SJCRH30 (cell line): ENCODE results near the gene SLC12A3. TPM values are rescaled to one million over a fixed set of nuclear protein-coding genes. Genes with fewer than 3 reads are reported as not detected.

ENCODE experiments used
- DNase-seq, 2 experiments: peaks; one replicate each; pipeline ENCODE4 v3.0.0-alpha.2; 2015 to 2020
- H3K27ac ChIP-seq: fragments of 250-450 bp; sonication (Bioruptor Pico); 2 replicates; pipeline ENCODE4 v1.5.1; 2020; ENCODE audit warnings: mild to moderate bottlenecking, moderate library complexity
- H3K27me3 ChIP-seq: fragments of 250-450 bp; sonication (Bioruptor Pico); 2 replicates; pipeline ENCODE4 v1.5.1; 2020; ENCODE audit warnings: mild to moderate bottlenecking, moderate library complexity
- H3K36me3 ChIP-seq: fragments of 250-450 bp; sonication (Bioruptor Pico); 2 replicates; pipeline ENCODE4 v1.5.1; 2020; ENCODE audit warnings: mild to moderate bottlenecking, moderate library complexity
- H3K4me1 ChIP-seq: fragments of 250-450 bp; sonication (Bioruptor Pico); 2 replicates; pipeline ENCODE4 v1.5.1; 2020; ENCODE audit warnings: mild to moderate bottlenecking, moderate library complexity
- H3K4me3 ChIP-seq: fragments of 250-450 bp; sonication (Bioruptor Pico); 2 replicates; pipeline ENCODE4 v1.5.1; 2020; ENCODE audit warnings: mild to moderate bottlenecking, moderate library complexity
- H3K9me3 ChIP-seq: fragments of 250-450 bp; sonication (Bioruptor Pico); replicated peaks from 2 replicates; pipeline ENCODE4 v1.5.1; 2020; ENCODE audit warnings: mild to moderate bottlenecking, moderate library complexity
- total RNA-seq: library from RNA; depleted of rRNA; stranded (reverse); fragments of >200 nt; shearing (Covaris generic); gene quantifications from 2 replicates; pipeline ENCODE4 v1.2.3, GENCODE V29; 2014

SLC12A3 gene
- total RNA-seq, 1 experiment from 2014 or later, result not detected

- H3K36me3 ChIP-seq, result peaks cover 78% of the 10 kb centered on the region
- H3K27me3 ChIP-seq, result no peaks in the 10 kb centered on the region
- DNase-seq, result no peak
- no peak overlapping the region for H3K27ac ChIP-seq
- H3K9me3 ChIP-seq, result no peaks in the 10 kb centered on the region
- no peak overlapping the region for H3K4me3 ChIP-seq
- no peaks in the 10 kb centered on the region for H3K4me1 ChIP-seq
Measured at GRCh38 chr16:56838622-56839337, 26.2 kb upstream of the SLC12A3 start.

- no peak overlapping the region for H3K4me3 ChIP-seq
- no peaks in the 10 kb centered on the region for H3K9me3 ChIP-seq
- H3K27ac ChIP-seq, result no peak overlapping the region
- peaks cover 78% of the 10 kb centered on the region for H3K36me3 ChIP-seq
- no peaks in the 10 kb centered on the region for H3K4me1 ChIP-seq
- no peaks in the 10 kb centered on the region for H3K27me3 ChIP-seq
- no peak for DNase-seq
Measured at GRCh38 chr16:56841233-56841632, 23.8 kb upstream of the SLC12A3 start.

DNA sequence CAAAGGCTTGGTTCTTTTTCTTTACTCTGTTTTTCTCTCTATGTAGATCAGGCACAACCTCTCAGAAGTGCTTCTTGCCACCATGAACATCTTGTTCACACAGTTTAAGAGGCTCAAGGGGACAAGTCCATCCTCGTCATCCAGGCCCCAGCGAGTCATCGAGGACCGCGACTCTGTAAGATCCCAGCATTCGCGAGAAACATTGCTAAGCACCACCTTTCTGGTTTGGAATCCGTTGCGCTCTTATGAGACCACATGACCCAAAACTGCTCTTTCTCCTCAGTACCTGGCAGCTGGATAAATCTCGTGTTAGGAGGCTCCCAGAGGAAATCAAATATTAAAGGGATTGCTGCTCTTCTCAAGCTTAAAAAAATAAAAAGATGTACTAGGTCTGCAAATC, 23.3 kb upstream of the SLC12A3 start:
- Histone ChIP-seq H3K4me3 (no peak overlapping the region), H3K36me3 (peaks cover 74% of the 10 kb centered on the region), H3K27me3 (no peaks in the 10 kb centered on the region), H3K4me1 (no peaks in the 10 kb centered on the region), H3K9me3 (no peaks in the 10 kb centered on the region), H3K27ac (no peak overlapping the region)
- DNase-seq, result no peak

GRCh38 chr16:56842133-56842532, 22.9 kb upstream of the SLC12A3 start:
- Histone ChIP-seq H3K27ac (no peak overlapping the region), H3K9me3 (no peaks in the 10 kb centered on the region), H3K27me3 (no peaks in the 10 kb centered on the region), H3K36me3 (peaks cover 69% of the 10 kb centered on the region), H3K4me1 (no peaks in the 10 kb centered on the region), H3K4me3 (no peak overlapping the region)
- DNase-seq, result no peak

DNA sequence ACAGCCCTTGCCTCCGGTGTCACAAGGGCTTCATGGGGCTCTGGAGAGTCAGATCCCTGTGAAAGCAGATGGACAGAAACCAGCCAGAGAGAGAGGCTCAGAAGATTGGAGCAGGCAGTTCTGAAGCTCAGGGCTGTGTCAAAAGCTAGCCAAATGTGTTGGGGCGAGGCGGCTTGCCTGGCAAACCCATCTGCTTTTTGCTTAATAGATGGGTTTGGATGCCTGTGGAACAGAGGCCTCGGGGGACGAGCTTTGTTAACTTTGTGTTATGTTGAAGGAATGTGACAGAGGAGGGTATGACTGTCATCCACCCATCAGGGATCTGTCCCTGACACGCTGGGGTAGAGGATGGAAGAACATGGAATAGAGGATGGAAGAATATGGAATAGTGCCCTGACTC, 21.0 kb upstream of the SLC12A3 start:
- Histone ChIP-seq H3K4me3 (no peak overlapping the region), H3K36me3 (peaks cover 55% of the 10 kb centered on the region), H3K9me3 (no peaks in the 10 kb centered on the region), H3K27ac (no peak overlapping the region), H3K4me1 (peaks cover 12% of the 10 kb centered on the region), H3K27me3 (no peaks in the 10 kb centered on the region)
- DNase-seq, result no peak

DNA sequence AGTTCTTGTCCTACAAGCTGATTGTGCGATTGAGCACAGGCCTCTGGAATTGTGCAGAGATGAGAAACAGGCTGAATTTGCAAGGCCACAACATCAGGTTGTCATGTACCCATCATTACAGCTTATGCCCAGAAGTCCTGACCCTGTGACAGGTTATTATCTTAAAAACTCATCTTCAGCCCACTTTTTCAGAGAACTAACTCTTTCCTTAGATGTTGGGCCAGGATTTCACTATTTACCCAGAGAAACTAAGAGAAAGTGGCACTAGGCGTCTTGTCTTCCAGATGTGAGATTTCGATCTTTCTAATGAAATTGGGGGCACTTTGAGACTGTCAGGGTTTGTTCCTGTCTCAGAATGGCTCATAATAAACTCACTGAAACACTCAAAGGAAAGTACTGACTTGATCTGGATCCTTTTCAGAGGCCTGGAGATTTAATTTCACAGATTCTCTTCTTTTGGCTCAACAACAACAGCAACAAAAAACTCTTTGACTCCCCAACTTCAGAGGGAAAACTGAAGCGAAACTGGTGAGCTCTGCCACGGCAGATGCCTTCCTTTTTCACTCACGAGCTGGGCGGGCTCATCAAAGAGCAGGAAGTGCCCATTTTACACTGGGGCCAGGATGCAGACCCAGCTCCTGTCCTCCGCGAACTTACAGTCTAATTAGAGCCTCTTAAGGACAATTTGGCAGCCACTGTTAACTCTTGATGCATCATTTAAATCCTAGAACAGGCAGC, 17.7 kb upstream of the SLC12A3 start:
- no peak overlapping the region for H3K4me3 ChIP-seq
- no peaks in the 10 kb centered on the region for H3K9me3 ChIP-seq
- H3K4me1 ChIP-seq, result peaks cover 36% of the 10 kb centered on the region
- no peak overlapping the region for H3K27ac ChIP-seq
- peaks cover 28% of the 10 kb centered on the region for H3K36me3 ChIP-seq
- no peaks in the 10 kb centered on the region for H3K27me3 ChIP-seq
- DNase-seq, result no peak

- no peaks in the 10 kb centered on the region for H3K9me3 ChIP-seq
- no peaks in the 10 kb centered on the region for H3K27me3 ChIP-seq
- DNase-seq, result no peak
- H3K4me3 ChIP-seq, result no peak overlapping the region
- peaks cover 36% of the 10 kb centered on the region for H3K4me1 ChIP-seq
- H3K27ac ChIP-seq, result peak overlapping the region; percentile 3; the same call in 1 of the 2 replicates
- peaks cover 23% of the 10 kb centered on the region for H3K36me3 ChIP-seq
Measured at GRCh38 chr16:56848029-56848936, 16.7 kb upstream of the SLC12A3 start.

DNA sequence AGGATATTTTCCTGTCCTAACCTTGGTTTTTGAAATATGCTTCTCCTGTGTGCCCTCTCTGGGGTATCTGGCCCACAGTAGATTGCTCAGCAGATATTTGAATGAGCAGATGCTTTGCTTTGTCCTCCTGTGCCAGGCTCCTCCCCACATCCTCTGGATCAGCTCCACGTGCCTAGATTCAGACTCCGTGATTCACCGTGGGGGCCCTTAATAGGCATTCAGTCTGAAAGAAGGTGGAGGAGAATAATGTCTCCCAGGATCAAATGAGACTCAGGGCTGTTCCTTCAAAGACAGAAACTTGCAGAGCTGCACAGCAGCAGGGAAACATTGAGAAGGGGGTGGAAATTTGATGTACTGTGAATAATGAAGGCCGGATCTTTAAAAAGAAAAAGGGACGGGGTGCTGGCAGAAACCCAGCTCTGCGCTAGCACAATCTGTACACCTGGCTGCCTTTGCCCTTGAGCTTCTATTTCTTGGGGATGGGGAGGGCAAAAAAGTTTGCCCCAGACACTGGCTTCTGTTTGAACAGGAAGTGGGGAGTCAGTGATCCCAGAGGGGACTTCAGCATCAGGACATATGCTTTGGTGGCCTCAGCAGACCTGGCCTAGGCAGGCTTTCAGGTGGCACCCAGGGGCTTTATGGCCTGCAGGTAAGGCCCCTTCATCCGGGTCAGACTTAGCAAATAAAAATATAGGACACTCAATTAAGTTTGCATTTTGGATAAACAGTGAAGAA, 15.9 kb upstream of the SLC12A3 start:
- H3K9me3 ChIP-seq, result no peaks in the 10 kb centered on the region
- peaks cover 15% of the 10 kb centered on the region for H3K36me3 ChIP-seq
- H3K4me1 ChIP-seq, result peaks cover 36% of the 10 kb centered on the region
- no peaks in the 10 kb centered on the region for H3K27me3 ChIP-seq
- H3K4me3 ChIP-seq, result no peak overlapping the region
- peak overlapping the region; percentile 3; the same call in 1 of the 2 replicates for H3K27ac ChIP-seq
- peak in 1 of 2 experiments; percentile 59 for DNase-seq

GRCh38 chr16:56849690-56850680, 15.0 kb upstream of the SLC12A3 start:
- no peaks in the 10 kb centered on the region for H3K27me3 ChIP-seq
- H3K9me3 ChIP-seq, result no peaks in the 10 kb centered on the region
- H3K36me3 ChIP-seq, result peaks cover 7% of the 10 kb centered on the region
- peak overlapping the region; percentile 3; the same call in 1 of the 2 replicates for H3K27ac ChIP-seq
- H3K4me1 ChIP-seq, result peaks cover 36% of the 10 kb centered on the region
- no peak for DNase-seq
- H3K4me3 ChIP-seq, result no peak overlapping the region

DNA sequence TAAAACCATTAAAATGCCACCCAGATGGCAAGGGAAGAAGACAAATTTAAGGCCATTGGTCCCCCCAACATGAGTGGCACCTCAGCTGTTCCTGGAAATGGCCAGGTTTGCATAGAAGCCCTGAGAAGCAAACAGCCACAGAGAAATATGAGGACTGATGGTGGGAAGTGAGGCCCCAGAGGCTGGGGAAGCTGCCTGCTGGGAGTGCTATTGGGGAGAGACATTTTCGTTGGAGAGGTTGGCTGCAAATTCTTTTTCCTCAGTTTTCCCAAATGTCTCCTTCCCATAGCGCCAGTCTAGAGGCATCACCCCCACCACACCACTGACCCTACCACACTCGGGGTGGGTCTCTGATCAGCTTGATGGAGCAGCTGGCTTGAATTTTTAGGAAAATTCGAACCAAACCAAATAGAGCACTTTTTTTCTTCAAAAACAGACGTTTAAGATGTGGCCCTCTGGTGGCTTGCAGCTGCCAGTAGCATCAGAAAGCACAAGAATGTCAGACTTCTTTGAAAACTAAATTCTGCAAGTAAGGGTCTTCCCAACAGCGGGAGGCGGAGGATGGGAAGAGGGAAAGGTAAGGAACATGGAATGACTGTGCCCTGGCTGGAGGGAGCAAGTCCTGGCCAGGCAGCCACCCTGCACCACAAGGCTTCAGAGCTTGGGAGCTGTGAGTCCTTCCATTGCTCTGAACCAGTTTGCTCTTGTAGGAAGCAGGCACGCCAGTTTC, 13.2 kb upstream of the SLC12A3 start:
- Histone ChIP-seq H3K27me3 (no peaks in the 10 kb centered on the region), H3K4me3 (no peak overlapping the region), H3K9me3 (no peaks in the 10 kb centered on the region), H3K36me3 (no peaks in the 10 kb centered on the region; the same call in 1 of the 2 replicates), H3K4me1 (peaks cover 36% of the 10 kb centered on the region), H3K27ac (no peak overlapping the region)
- peak in 1 of 2 experiments; percentile 43 for DNase-seq

- Histone ChIP-seq H3K4me3 (no peak overlapping the region), H3K4me1 (peaks cover 36% of the 10 kb centered on the region), H3K36me3 (no peaks in the 10 kb centered on the region; the same call in 1 of the 2 replicates), H3K27ac (no peak overlapping the region), H3K27me3 (no peaks in the 10 kb centered on the region), H3K9me3 (no peaks in the 10 kb centered on the region)
- no peak for DNase-seq
Measured at GRCh38 chr16:56852401-56852730, 12.6 kb upstream of the SLC12A3 start.

GRCh38 chr16:56852968-56853367, 12.0 kb upstream of the SLC12A3 start:
- Histone ChIP-seq H3K9me3 (no peaks in the 10 kb centered on the region), H3K36me3 (no peaks in the 10 kb centered on the region; the same call in 1 of the 2 replicates), H3K27me3 (no peaks in the 10 kb centered on the region), H3K4me1 (peaks cover 35% of the 10 kb centered on the region), H3K27ac (no peak overlapping the region), H3K4me3 (no peak overlapping the region)
- DNase-seq, result no peak

DNA sequence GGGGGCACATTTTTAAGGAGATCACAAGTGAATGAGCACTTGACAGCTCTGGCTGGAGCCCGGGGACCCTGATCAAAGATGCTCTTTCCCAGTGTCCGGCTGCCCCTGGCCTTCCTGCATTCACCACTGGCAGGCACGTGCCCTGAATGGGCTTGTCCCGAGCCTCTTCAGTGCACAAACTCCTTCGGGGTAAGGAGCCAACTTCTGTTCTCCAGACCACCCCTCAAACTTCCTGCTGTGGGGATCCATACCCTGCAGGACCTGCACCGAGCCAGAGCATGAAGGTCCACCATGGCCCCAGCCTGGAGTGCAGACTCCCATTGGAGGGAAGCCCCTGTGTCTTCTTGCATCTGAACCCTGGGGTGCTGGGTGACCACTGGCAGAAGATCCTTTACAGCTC, 9.8 kb upstream of the SLC12A3 start:
- no peak overlapping the region for H3K27ac ChIP-seq
- H3K4me3 ChIP-seq, result no peak overlapping the region
- peaks cover 25% of the 10 kb centered on the region for H3K4me1 ChIP-seq
- H3K9me3 ChIP-seq, result no peaks in the 10 kb centered on the region
- no peak for DNase-seq
- no peaks in the 10 kb centered on the region for H3K27me3 ChIP-seq
- H3K36me3 ChIP-seq, result no peaks in the 10 kb centered on the region
